Neural cell (in vitro differentiated cells): Measurements from ENCODE around the gene GPNMB. TPM values are rescaled to one million over a fixed set of nuclear protein-coding genes. Genes with fewer than 3 reads are reported as not detected.
"Not testable (repeated sequence)": the region's sequence is repeated elsewhere in the genome, so short reads cannot be mapped to it uniquely, and the experiment has no call there.

Experiments
- H2AFZ ChIP-seq: fragments of 200-600, 300-800 bp; sonication (generic), shearing (Covaris generic); 2 replicates; pipeline ENCODE4 v1.6.0; 2014; ENCODE audit warnings: low read depth, mild to moderate bottlenecking, antibody characterized with exemption, low read length, moderate library complexity
- H3F3A ChIP-seq: fragments of 200-600 bp; shearing (Covaris generic); 2 replicates; pipeline ENCODE4 v1.6.1; 2016; ENCODE audit warnings: mild to moderate bottlenecking, moderate library complexity, mixed read lengths, antibody characterized with exemption, low read length; ENCODE audit not compliant: insufficient read depth, poor library complexity, severe bottlenecking
- H3K27ac ChIP-seq: fragments of 200-600, 300-800 bp; sonication (generic), shearing (Covaris generic); 2 replicates; pipeline ENCODE4 v1.5.1; 2014; ENCODE audit warnings: mild to moderate bottlenecking, low read length, moderate library complexity
- H3K27me3 ChIP-seq: fragments of 300-800, 200-600 bp; sonication (generic), shearing (Covaris generic); 2 replicates; pipeline ENCODE4 v1.6.0; 2014; ENCODE audit warnings: mild to moderate bottlenecking, low read depth, low read length, moderate library complexity; ENCODE audit not compliant: insufficient read depth
- H3K36me3 ChIP-seq: fragments of 300-800, 200-600 bp; sonication (generic), shearing (Covaris generic); 2 replicates; pipeline ENCODE4 v1.5.1; 2014; ENCODE audit warnings: mild to moderate bottlenecking, antibody characterized with exemption, low read length, moderate library complexity; ENCODE audit not compliant: insufficient read depth
- H3K4me2 ChIP-seq: fragments of 300-800, 200-600 bp; sonication (generic), shearing (Covaris generic); 2 replicates; pipeline ENCODE4 v1.6.0; 2014; ENCODE audit warnings: mild to moderate bottlenecking, low read length
- H3K4me3 ChIP-seq: fragments of 300-800, 200-600 bp; sonication (generic), shearing (Covaris generic); 2 replicates; pipeline ENCODE4 v1.5.1; 2014; ENCODE audit warnings: mild to moderate bottlenecking, low read length, moderate library complexity
- H3K79me2 ChIP-seq: fragments of 200-600 bp; shearing (Covaris generic); replicated peaks from 2 replicates; pipeline ENCODE4 v1.6.0; 2014; ENCODE audit warnings: mild to moderate bottlenecking, low read length, moderate library complexity; ENCODE audit not compliant: insufficient read depth
- H3K9ac ChIP-seq: fragments of 300-800, 200-600 bp; sonication (generic), shearing (Covaris generic); 2 replicates; pipeline ENCODE4 v1.6.1; 2016; ENCODE audit warnings: mild to moderate bottlenecking, low read length, mixed read lengths
- H3K9me2 ChIP-seq: fragments of 200-600 bp; shearing (Covaris generic); 2 replicates; pipeline ENCODE4 v1.6.1; 2016; ENCODE audit warnings: mild to moderate bottlenecking, low read length, mixed read lengths; ENCODE audit not compliant: insufficient read depth
- H3K9me3 ChIP-seq: fragments of 200-600, 300-800 bp; sonication (generic), shearing (Covaris generic); 2 replicates; pipeline ENCODE4 v1.6.1; 2016; ENCODE audit warnings: mild to moderate bottlenecking, mixed run types, low read length, moderate library complexity, mixed read lengths
- H4K20me1 ChIP-seq: fragments of 200-600 bp; shearing (Covaris generic); 2 replicates; pipeline ENCODE4 v1.6.1; 2016; ENCODE audit warnings: mild to moderate bottlenecking, mixed run types; ENCODE audit not compliant: insufficient read depth
- EP300 ChIP-seq: fragments of 450-650 bp; conservative IDR thresholded peaks from 2 replicates; pipeline ENCODE4 v1.6.1; 2014; ENCODE audit warnings: antibody characterized with exemption, mild to moderate bottlenecking, moderate library complexity; ENCODE audit not compliant: poor library complexity, severe bottlenecking
- EZH2 ChIP-seq: fragments of 200-600, 300-800 bp; shearing (Covaris generic), sonication (generic); IDR thresholded peaks from 2 replicates; pipeline ENCODE4 v1.6.1; 2014; ENCODE audit warnings: antibody characterized with exemption, low read length, borderline replicate concordance, mild to moderate bottlenecking; ENCODE audit not compliant: insufficient read depth, poor library complexity, severe bottlenecking
- MXI1 ChIP-seq: fragments of 450-650 bp; conservative IDR thresholded peaks from 2 replicates; pipeline ENCODE4 v1.6.1; 2014; ENCODE audit warnings: antibody characterized with exemption, mild to moderate bottlenecking; ENCODE audit not compliant: poor library complexity, severe bottlenecking
- POLR2AphosphoS5 ChIP-seq: IDR thresholded peaks from 2 replicates; pipeline ENCODE4 v1.6.1; 2012
- RAD21 ChIP-seq: fragments of 450-650 bp; conservative IDR thresholded peaks from 2 replicates; pipeline ENCODE4 v1.6.1; 2014; ENCODE audit warnings: antibody characterized with exemption, mild to moderate bottlenecking, moderate library complexity
- SMC3 ChIP-seq: fragments of 450-650 bp; conservative IDR thresholded peaks from 2 replicates; pipeline ENCODE4 v1.6.1; 2014; ENCODE audit warnings: antibody characterized with exemption, mild to moderate bottlenecking, moderate library complexity; ENCODE audit not compliant: poor library complexity
- TAF1 ChIP-seq: IDR thresholded peaks from 2 replicates; pipeline ENCODE4 v1.6.1; 2012; ENCODE audit warnings: low read depth
- polyA minus RNA-seq: library from RNA; depleted of rRNA, polyadenylated mRNA; stranded (reverse); fragments of >200 nt; gene quantifications from 2 replicates; pipeline ENCODE4 v1.2.3, GENCODE V29; 2014
- polyA plus RNA-seq: library from polyadenylated mRNA; depleted of rRNA; stranded (reverse); fragments of >200 nt; gene quantifications from 2 replicates; pipeline ENCODE4 v1.2.3, GENCODE V29; 2014
- TF ChIP-seq, protein P1 (sequence below): IDR thresholded peaks from 2 replicates; pipeline ENCODE4 v1.6.1; 2012; ENCODE audit warnings: borderline replicate concordance
- TF ChIP-seq, protein P2 (sequence below): fragments of 450-650 bp; IDR thresholded peaks from 2 replicates; pipeline ENCODE4 v1.5.1; 2014; ENCODE audit warnings: antibody characterized with exemption, mild to moderate bottlenecking, moderate library complexity; ENCODE audit not compliant: poor library complexity, severe bottlenecking

GPNMB gene
- polyA plus RNA-seq (not detected in 2 replicates), polyA minus RNA-seq (not detected in 2 replicates)

DNA sequence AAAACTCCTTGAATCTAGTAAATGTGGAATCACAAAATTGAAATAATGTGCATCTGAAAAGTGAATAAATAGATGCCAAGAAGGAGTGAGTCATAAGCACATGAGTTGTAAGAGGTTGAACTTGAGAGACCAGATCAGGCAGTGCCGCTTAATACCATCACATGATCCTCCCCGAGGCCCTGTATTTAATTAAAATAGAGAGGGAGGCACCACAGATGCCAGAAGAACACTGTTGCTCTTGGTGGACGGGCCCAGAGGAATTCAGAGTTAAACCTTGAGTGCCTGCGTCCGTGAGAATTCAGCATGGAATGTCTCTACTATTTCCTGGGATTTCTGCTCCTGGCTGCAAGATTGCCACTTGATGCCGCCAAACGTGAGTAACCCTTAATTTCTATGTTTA, at the start of gene GPNMB:
Gene GPNMB (plus strand): TSS at position 221 of the 400 bp plus-strand sequence. CDS start 83 bp downstream, at position 304.
- Histone ChIP-seq H3K36me3 (no peaks in the 10 kb centered on the region), H3K79me2 (no peaks in the 10 kb centered on the region), H3K9me2 (no peaks in the 10 kb centered on the region), H3K9me3 (no peaks in the 10 kb centered on the region), H2AFZ (no peak within 1 kb of the TSS), H3F3A (no peaks in the 10 kb centered on the region), H3K4me3 (no peak within 1 kb of the TSS), H3K4me2 (no peak within 1 kb of the TSS), H4K20me1 (no peaks in the 10 kb centered on the region), H3K9ac (no peak within 1 kb of the TSS), H3K27me3 (peaks cover 10% of the 10 kb centered on the region), H3K27ac (no peak within 1 kb of the TSS)
- TF ChIP-seq, protein P1, sequence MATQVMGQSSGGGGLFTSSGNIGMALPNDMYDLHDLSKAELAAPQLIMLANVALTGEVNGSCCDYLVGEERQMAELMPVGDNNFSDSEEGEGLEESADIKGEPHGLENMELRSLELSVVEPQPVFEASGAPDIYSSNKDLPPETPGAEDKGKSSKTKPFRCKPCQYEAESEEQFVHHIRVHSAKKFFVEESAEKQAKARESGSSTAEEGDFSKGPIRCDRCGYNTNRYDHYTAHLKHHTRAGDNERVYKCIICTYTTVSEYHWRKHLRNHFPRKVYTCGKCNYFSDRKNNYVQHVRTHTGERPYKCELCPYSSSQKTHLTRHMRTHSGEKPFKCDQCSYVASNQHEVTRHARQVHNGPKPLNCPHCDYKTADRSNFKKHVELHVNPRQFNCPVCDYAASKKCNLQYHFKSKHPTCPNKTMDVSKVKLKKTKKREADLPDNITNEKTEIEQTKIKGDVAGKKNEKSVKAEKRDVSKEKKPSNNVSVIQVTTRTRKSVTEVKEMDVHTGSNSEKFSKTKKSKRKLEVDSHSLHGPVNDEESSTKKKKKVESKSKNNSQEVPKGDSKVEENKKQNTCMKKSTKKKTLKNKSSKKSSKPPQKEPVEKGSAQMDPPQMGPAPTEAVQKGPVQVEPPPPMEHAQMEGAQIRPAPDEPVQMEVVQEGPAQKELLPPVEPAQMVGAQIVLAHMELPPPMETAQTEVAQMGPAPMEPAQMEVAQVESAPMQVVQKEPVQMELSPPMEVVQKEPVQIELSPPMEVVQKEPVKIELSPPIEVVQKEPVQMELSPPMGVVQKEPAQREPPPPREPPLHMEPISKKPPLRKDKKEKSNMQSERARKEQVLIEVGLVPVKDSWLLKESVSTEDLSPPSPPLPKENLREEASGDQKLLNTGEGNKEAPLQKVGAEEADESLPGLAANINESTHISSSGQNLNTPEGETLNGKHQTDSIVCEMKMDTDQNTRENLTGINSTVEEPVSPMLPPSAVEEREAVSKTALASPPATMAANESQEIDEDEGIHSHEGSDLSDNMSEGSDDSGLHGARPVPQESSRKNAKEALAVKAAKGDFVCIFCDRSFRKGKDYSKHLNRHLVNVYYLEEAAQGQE = no peak
- TF ChIP-seq, protein P2, sequence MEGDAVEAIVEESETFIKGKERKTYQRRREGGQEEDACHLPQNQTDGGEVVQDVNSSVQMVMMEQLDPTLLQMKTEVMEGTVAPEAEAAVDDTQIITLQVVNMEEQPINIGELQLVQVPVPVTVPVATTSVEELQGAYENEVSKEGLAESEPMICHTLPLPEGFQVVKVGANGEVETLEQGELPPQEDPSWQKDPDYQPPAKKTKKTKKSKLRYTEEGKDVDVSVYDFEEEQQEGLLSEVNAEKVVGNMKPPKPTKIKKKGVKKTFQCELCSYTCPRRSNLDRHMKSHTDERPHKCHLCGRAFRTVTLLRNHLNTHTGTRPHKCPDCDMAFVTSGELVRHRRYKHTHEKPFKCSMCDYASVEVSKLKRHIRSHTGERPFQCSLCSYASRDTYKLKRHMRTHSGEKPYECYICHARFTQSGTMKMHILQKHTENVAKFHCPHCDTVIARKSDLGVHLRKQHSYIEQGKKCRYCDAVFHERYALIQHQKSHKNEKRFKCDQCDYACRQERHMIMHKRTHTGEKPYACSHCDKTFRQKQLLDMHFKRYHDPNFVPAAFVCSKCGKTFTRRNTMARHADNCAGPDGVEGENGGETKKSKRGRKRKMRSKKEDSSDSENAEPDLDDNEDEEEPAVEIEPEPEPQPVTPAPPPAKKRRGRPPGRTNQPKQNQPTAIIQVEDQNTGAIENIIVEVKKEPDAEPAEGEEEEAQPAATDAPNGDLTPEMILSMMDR = no peak
- TF ChIP-seq EZH2 (no peak), RAD21 (no peak), TAF1 (no peak), SMC3 (no peak), EP300 (no peak), POLR2AphosphoS5 (no peak), MXI1 (no peak)

DNA sequence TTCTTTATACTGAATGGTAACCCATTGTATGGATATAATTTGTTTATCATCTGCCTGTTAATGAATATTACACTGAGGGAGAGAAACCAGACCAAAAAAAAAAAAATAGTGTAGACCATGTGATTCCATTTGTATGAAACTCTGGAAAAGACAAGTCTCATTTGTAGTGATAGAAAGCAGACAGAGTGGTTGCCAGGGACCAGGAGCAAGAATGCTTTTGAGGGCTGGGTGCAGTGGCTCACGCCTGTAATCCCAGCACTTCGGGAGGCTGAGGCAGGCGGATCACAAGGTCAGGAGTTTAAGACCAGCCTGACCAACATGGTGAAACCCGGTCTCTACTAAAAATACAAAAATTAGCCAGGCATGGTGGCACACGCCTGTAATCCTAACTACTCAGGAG, 48.8 kb upstream of the GPNMB start:
- not testable (repeated sequence) for H3F3A ChIP-seq, H4K20me1 ChIP-seq, H2AFZ ChIP-seq, H3K79me2 ChIP-seq, H3K9me3 ChIP-seq, H3K27ac ChIP-seq, H3K9me2 ChIP-seq, H3K27me3 ChIP-seq, H3K4me2 ChIP-seq, H3K9ac ChIP-seq, H3K4me3 ChIP-seq, H3K36me3 ChIP-seq

DNA sequence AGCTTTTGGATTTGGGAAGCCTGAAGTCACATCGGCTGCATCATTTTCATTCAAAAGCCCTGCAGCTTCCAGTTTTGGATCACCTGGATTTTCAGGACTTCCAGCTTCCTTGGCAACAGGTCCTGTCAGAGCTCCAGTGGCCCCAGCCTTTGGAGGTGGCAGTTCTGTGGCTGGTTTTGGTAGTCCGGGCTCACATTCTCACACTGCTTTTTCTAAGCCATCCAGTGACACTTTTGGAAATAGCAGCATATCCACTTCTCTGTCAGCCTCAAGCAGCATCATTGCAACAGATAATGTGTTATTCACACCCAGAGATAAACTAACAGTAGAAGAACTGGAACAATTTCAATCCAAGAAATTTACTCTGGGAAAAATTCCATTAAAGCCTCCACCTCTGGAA, 46.2 kb upstream of the GPNMB start:
- H3K9ac ChIP-seq = no peak overlapping the region
- H3K79me2 ChIP-seq = no peaks in the 10 kb centered on the region
- H3F3A ChIP-seq = no peaks in the 10 kb centered on the region
- H3K36me3 ChIP-seq = no peaks in the 10 kb centered on the region
- H3K27me3 ChIP-seq = no peaks in the 10 kb centered on the region
- no peaks in the 10 kb centered on the region for H3K9me3 ChIP-seq
- no peak overlapping the region for H3K27ac ChIP-seq
- no peak overlapping the region for H3K4me3 ChIP-seq
- no peaks in the 10 kb centered on the region for H4K20me1 ChIP-seq
- H3K9me2 ChIP-seq = no peaks in the 10 kb centered on the region
- TF ChIP-seq RAD21 (no peak), MXI1 (no peak), EZH2 (no peak)
- no peak overlapping the region for H3K4me2 ChIP-seq
- no peak overlapping the region for H2AFZ ChIP-seq
